ENCODE results near the gene UTP15.

- TF ChIP-seq CTCF (IDR thresholded peaks at IDR 0.05 in 4 of 5, conservative IDR thresholded peaks at IDR 0.05 in 1 of 5) (no peak), POLR2A (IDR thresholded peaks at IDR 0.05) (no peak)
These were observed 47.3 kb downstream of the UTP15 start for GRCh38 chr5:73612799-73613198.

Data from gastrocnemius medialis (tissue), 4 donors.